Adrenal gland (tissue), 5 donors: Measurements from ENCODE around the gene ZNF521.

ENCODE experiments used
- CTCF ChIP-seq, 6 experiments: fragments of 450-650 bp in 4 of 6; fragments of 200-600 bp in 2 of 6; sonication (generic) in 1 of 6; IDR thresholded peaks; 1 replicate in 5 of 6; 2 replicates in 1 of 6; pipeline versions ENCODE4 v1.5.1 to v1.8.0; 2016 to 2021; ENCODE audit warnings: antibody characterized with exemption in 6 of 6, mild to moderate bottlenecking in 2 of 6, moderate library complexity in 1 of 6
- POLR2A ChIP-seq, 2 donors: fragments of 450-650 bp; IDR thresholded peaks; one replicate each; pipeline ENCODE4 v1.6.1; 2017; ENCODE audit warnings: antibody characterized with exemption in 2 of 2, mild to moderate bottlenecking in 2 of 2, moderate library complexity in 1 of 2
- donor health status: DM: no; HTN: no; CAD: no.

GRCh38 chr18:25062720-25063119 lies 289.2 kb downstream of the ZNF521 start:
- TF ChIP-seq CTCF (IDR thresholded peaks at IDR 0.05): no peak
- no peak for TF ChIP-seq POLR2A (IDR thresholded peaks at IDR 0.05)
